Skin epidermis (tissue), 12 donors: ENCODE results near the gene DCTN4.
A peak's percentile ranks its signal among the peaks of the same experiment; 100 is the strongest.
"Not testable (repeated sequence)": the region's sequence is repeated elsewhere in the genome, so short reads cannot be mapped to it uniquely, and the experiment has no call there.

ENCODE experiments used
- H3K27ac ChIP-seq, 21 experiments: fragments of 200-600 bp; sonication (generic) in 11 of 21; one replicate each; pipeline ENCODE4 v1.5.0; 2020; ENCODE audit warnings: mild to moderate bottlenecking in 3 of 21, inconsistent platforms in 2 of 21, moderate library complexity in 2 of 21
- H3K4me3 ChIP-seq, 7 experiments: fragments of 200-600 bp; sonication (generic) in 2 of 7; one replicate each; pipeline ENCODE4 v1.5.0; 2020; ENCODE audit warnings: inconsistent platforms in 2 of 7, mild to moderate bottlenecking in 2 of 7, moderate library complexity in 1 of 7

The DCTN4 gene

DNA sequence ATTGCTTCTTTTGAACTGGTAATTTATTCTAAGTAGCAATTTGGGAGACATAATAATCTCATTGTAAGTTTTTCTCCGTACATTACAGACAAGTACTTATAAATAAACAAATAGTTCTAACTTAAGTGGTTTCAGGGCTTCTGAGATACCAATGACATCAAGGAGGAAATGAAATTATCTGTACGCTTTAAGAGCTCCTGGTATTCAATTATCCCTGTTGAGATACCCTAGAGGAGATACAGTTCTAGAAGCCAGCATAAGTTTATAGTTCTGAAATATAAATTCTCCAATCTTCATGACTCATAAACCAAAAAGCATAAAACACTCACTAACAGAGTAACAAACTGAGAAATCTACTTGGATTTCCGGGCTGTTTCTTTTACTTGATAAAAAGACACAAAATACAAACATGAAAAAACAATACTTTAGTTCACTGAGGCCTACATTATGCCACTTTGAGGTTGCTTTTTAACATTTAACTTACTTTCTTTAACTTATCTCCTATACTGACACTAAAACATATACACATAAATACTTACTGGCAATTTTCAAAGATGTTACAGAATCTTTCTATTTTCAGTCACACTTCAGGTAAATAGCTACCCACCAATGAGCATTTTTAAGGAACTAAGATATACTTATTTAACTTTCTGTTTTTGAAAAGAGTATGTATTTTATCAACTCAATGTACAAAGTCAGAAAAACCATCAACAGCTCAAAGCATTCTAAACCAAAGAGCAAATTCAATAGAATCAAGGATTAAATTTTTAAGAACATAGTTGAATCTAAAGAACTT lies 7.5 kb downstream of the DCTN4 start:
- H3K4me3 ChIP-seq: no peak overlapping the region
- no peak overlapping the region for H3K27ac ChIP-seq

- Histone ChIP-seq H3K4me3 (no peak overlapping the region), H3K27ac (no peak overlapping the region)
Observed at GRCh38 chr5:150750469-150750868, 8.3 kb downstream of the DCTN4 start.

DNA sequence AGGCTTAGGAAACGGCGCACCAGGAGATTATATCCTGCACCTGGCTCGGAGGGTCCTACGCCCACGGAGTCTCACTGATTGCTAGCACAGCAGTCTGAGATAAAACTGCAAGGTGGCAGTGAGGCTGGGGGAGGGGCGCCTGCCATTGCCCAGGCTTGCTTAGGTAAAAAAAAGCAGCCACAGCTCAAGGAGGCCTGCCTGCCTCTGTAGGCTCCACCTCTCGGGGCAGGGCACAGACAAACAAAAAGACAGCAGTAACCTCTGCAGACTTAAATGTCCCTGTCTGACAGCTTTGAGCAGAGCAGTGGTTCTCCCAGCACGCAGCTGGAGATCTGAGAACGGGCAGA lies 15.7 kb downstream of the DCTN4 start:
- H3K27ac ChIP-seq, H3K4me3 ChIP-seq: not testable (repeated sequence)

GRCh38 chr5:150742455-150743141 lies 16.2 kb downstream of the DCTN4 start:
- H3K4me3 ChIP-seq, H3K27ac ChIP-seq: not testable (repeated sequence)

DNA sequence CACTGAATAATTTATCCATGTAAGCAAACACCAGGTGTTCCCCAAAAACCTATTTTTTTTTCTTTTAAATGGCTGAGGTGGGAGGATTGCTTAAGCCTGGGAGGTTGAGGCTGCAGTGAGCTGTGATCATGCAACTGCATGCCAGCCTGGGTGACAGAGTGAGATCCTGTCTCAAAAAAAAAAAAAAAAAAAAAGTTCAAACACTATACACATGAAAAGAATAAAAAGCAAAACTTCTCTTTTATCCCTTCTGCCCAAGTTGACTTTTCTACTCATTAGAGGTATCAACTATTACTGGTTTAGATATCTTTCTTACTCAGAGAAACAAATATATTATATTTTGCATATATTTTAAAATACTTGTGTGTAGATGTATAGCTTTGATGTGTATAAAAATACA lies 17.8 kb downstream of the DCTN4 start:
- Histone ChIP-seq H3K4me3 (no peak overlapping the region), H3K27ac (no peak overlapping the region)

DNA sequence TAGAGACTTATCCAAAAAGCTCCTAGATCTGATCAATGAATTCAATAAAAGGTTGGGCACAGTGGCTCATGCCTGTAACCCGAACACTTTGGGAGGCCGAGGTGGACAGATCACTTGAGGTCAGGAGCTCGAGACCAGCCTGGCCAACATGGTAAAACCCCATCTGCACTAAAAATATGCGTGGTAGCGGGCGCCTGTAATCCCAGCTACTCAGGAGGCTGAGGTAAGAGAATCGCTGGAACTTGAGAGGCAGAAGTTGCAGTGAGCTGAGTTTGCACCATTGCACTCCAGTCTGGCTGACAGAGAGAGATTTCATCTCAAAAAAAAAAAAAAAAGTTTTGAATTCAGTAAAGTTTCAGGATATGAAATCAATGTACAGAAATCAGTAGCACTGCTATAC lies 20.0 kb downstream of the DCTN4 start:
- no peak overlapping the region for H3K27ac ChIP-seq

DNA sequence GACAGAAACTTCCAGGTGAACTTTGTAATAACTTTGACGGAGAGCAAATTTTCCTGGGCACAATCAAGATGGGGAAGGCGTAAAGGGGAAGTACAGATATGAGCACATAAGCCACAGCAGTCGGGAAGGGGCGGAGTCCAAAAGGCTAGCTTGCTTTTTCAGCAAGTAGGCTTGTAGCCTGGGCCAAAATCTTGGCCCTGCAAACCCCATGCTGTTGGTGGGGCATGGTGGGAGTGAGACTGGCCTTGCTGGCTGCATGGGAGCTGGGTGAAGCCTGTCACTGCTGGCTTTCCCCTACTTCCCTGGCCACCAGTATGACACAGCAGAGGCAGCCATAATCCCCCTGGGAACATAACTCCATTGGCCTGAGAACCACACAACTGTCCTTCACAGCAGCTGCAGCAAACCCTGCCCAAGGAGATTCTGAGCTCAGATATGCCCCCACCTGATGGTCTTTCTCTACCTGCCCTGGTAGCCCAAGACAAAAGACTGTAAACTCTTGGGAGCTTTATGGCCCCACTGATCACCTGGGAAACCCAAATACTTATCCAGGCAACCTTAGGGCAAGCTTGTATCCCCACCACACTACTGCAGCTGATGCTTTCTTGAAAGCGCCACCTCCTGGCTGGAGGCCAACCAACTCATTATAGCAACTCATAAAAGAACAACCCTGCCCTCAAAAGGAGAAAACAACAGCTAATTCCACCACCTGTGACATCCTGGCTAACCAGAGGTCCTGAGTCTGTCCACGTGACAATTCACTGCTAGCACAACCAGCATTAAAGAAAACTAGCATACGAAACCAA lies 24.0 kb downstream of the DCTN4 start:
- Histone ChIP-seq H3K27ac (peak overlapping the region in 14 of 21 experiments; percentile 3 to 75 (median 50)), H3K4me3 (no peak overlapping the region)

More for the DNA sequence above, 20.0 kb downstream of the DCTN4 start:
- no peak overlapping the region for H3K4me3 ChIP-seq

DNA sequence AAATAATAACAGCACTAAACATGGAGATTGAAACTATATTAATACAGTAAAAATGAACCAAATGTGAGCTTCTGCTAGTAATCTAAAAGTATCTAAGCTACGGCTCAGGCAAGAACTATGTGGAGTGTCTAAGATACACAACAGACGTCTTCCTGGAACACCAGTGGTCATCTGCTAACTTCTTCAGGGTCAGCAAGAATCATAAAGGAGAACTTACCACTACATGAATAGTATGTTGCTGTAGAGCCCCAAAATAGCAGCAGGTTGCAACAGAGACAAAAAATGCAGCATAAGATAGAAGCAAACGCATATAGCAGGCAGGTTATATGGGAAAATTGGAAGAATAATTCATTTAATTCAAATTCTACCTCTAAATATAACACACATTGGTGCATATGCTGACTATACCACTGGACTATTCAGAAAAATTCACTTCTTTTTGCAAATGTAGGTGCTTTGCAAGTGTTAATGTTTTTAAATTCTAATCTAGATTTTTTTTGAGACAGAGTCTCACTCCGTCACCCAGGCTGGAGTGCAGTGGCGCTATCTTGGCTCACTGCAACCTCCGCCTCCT lies 27.1 kb downstream of the DCTN4 start:
- peak overlapping the region in 1 of 21 experiments; percentile 52 for H3K27ac ChIP-seq
- H3K4me3 ChIP-seq: no peak overlapping the region

- Histone ChIP-seq H3K4me3 (no peak overlapping the region), H3K27ac (no peak overlapping the region)
Observed at GRCh38 chr5:150729859-150730258, 29.0 kb downstream of the DCTN4 start.

GRCh38 chr5:150723845-150724244 lies 35.0 kb downstream of the DCTN4 start:
- H3K4me3 ChIP-seq: no peak overlapping the region

DNA sequence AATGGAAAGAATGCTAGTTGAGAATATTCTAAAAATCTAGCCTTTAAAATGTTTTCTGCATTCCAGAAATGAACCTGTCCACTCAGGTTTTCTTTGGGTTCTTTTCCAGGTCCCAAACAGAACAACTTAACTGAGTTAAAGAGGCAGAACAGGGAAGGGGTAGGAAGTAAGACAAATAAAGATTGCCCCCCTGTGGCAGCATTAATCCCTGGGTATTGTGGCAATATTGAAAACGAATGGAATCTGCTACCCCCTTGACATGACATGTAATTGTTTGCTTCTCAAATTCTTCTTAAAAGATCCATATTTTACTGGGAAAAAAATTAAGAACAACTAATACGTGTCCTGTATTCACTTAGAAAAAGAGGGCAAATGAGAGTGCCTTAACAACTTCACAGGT lies 48.7 kb downstream of the DCTN4 start:
- H3K4me3 ChIP-seq: no peak overlapping the region
- no peak overlapping the region for H3K27ac ChIP-seq

More at GRCh38 chr5:150723845-150724244, 35.0 kb downstream of the DCTN4 start:
- H3K27ac ChIP-seq: no peak overlapping the region

- Histone ChIP-seq H3K4me3 (no peak overlapping the region), H3K27ac (no peak overlapping the region)
Observed at GRCh38 chr5:150706776-150707390, 51.9 kb downstream of the DCTN4 start.

DNA sequence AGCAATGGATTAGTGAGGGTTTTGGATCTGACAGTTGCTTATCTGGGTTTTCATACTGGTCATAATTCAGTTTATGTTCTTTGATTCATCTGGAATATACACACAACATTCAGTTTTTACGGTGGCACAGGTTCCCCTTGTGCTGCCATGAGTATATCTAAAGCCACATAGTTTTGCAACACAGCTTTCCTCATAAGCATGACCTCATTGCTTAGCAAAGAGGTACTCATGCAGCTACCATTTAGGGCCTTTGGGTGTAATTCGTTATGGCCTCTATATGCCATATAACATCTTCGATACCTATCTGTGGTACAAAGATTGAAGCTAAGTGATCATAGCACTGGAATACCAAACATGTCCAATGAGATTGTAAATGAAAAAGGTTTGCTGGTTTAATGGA lies 55.1 kb downstream of the DCTN4 start:
- Histone ChIP-seq H3K27ac (no peak overlapping the region), H3K4me3 (no peak overlapping the region)

DNA sequence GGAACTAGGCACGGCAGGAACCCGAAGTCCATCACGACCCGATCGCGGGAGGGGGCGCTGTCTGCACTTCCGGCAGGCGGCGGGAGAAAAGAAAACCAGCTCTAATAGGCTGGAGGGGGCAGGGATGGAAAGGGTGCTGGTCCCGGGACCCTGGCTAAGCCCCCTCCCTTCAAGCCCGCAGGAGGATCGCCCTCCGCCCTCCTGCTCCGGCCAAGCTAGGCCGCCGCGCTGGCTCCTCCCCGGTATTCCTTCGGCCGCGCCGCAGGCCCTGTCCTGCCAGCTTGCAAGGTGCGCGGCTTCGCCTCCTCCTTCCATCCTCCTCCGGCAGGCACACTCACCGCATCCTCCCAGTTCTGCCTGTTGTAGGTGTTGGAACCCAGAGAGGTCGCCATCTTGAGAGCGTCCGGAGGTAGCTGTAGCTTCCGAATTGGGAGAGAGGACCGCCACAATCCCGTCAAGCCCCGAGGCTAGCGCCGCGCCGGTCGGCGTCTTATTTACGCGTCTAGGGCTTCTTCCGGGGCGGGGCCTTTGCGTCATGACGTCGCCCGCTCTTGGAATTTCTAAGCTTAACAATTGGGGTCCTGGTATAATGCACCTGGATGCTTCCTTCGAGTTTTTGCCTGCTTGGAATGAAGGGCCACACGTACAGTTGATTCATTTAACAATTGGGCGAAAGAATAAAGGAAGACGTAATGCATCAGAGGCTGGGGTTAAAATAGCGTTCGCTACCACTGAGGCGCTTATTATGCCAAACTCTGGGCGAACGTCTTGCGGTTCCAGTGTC lies 58.0 kb downstream of the DCTN4 start, which contains the start of gene RBM22:
Gene RBM22, minus strand, starts transcription at position 469 of the 784 bp plus-strand sequence. Its CDS starts 77 bp downstream, at position 392.
- H3K27ac ChIP-seq: peak within 1 kb of the TSS; percentile 87 to 100 (median 97)
- H3K4me3 ChIP-seq: peak within 1 kb of the TSS; percentile 61 to 97 (median 79)

- H3K27ac ChIP-seq: peak overlapping the region in 20 of 21 experiments; percentile 88 to 100 (median 98)
- peak overlapping the region; percentile 61 to 97 (median 79) for H3K4me3 ChIP-seq
Observed at GRCh38 chr5:150700246-150700593, 58.6 kb downstream of the DCTN4 start.

DNA sequence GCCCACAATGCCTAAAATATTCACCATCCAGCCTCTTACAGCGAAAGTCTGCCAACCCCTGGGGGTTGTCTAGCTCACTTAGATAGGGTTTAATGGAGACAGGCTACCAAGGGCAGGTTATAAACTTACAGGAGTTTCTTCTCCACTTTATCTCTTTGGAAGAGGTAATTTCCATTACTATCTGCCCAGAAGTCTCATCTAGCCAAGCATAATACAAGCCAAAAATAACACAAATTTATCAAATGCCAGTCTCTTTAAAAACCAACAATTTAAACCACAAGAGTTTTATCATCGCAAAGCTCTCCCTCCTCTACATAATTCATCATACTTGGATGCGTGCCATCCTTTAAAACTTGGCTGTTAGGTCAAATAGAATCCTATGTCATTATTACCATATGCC lies 64.2 kb downstream of the DCTN4 start:
- H3K4me3 ChIP-seq: no peak overlapping the region
- no peak overlapping the region for H3K27ac ChIP-seq

DNA sequence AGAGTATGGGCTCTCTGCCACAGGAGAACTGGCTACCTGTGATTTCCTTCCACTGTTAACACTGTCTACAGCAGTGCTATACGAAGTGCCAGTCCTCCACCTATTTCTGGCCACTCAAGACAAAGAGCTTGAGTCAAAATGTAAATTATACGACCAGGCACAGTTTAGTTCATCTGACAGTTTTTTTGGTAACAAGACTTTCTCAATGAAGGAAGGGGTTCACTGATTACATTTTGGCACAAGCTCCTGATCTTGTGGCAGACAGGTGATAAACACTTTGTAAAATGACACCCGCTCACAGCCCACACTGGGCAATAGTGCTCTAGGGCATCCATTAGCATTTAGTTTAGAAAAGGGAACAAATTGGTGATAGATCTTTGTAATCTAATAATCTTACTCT lies 66.5 kb downstream of the DCTN4 start:
- no peak overlapping the region for H3K27ac ChIP-seq
- no peak overlapping the region for H3K4me3 ChIP-seq

- Histone ChIP-seq H3K27ac (no peak overlapping the region), H3K4me3 (no peak overlapping the region)
Observed at GRCh38 chr5:150690760-150691159, 68.1 kb downstream of the DCTN4 start.

DNA sequence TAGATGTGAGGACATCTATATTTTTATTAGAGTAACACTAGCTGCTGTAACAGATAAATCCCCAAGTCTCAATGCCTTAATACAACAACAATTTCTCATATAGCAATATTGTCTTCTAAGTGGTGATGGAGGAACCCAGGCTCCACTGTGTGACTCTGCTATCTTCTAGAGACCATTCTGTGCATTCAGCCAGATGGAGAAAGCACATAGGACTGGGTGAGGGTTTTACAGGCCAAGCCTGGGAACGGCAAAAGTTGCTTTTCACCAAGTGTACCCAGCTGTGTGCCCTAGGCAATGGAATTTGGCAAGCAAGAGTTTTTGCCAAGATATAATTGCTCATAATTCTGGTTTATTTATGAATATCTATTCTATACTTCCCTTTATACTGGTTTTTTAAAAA lies 69.7 kb downstream of the DCTN4 start:
- no peak overlapping the region for H3K27ac ChIP-seq
- no peak overlapping the region for H3K4me3 ChIP-seq
